ENCODE measurements around the gene ZNF275.

DNA sequence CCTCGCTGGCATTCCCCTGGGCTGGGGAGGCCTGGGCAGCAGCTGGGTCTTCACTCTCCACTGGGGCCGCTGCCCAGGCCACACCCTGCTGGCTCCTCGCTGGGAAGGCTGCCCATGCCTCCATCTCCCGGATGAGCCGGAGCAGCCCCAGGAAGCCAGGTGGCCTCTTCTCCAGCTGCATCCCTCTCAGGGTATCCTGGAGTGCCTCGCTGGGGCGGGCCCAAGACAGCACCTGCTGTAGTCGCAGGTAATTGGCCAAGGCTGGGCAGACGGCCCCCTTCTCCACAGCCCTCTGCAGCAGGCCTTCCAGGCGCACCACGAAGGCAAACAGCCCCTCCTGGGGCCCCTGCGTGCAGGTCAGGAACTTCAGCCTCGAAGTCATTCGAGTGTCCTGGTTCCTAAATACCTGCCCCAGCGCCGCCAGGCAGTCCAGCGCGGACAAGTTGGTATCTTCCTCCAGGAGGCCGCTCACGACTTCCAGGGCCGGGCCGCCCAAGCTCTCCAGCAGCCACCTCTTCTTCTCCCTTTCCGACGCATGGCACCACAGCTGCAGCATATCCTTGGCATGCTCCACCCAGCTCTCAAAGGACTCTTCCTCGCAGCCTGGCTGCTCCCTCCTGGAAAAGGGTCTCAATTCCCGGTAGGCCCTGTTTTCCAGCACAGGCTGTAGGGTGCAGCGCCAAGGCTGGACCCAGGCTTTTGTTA, 63.5 kb downstream of the ZNF275 start:
- TF ChIP-seq POLR2AphosphoS5 (IDR thresholded peaks at IDR 0.05) (no peak), POLR2A (IDR thresholded peaks at IDR 0.05) (no peak)
